Pancreas (tissue), 10 donors: ENCODE measurements around the gene RALGDS. TPM values are rescaled to one million over a fixed set of nuclear protein-coding genes. Genes with fewer than 3 reads are reported as not detected.
A peak's percentile ranks its signal among the peaks of the same experiment; 100 is the strongest.
"Not testable (repeated sequence)": the region's sequence is repeated elsewhere in the genome, so short reads cannot be mapped to it uniquely, and the experiment has no call there.

Experiments
- ATAC-seq, 4 donors: fragments of 200-7000 bp; cut with Tn5 transposase; one replicate each; pipeline versions ENCODE4 v1.8.0 to v1.9.1; 2020; ENCODE audit warnings: mild to moderate bottlenecking in 4 of 4, moderate library complexity in 4 of 4
- DNase-seq, 6 donors: peaks; one replicate each; pipeline ENCODE4 v3.0.0-alpha.2; 2020
- FAIRE-seq: peaks from 2 replicates; lab custom pipeline; 2012; peaks lifted over from hg19 to GRCh38; lab: Jason Lieb, UNC
- H3K27ac ChIP-seq, 4 donors: fragments of 200-600 bp; sonication (generic); 1 replicate in 3 of 4; 2 replicates in 1 of 4; pipeline versions ENCODE4 v1.5.0 to v1.8.0; 2020
- H3K27me3 ChIP-seq, 4 donors: fragments of 200-600 bp; one replicate each; pipeline ENCODE4 v1.8.0; 2021
- H3K36me3 ChIP-seq, 3 donors: fragments of 200-600 bp; sonication (generic) in 1 of 3; one replicate each; pipeline versions ENCODE4 v1.5.0 to v1.8.0; 2020 to 2021
- H3K4me1 ChIP-seq, 3 donors: fragments of 200-600 bp; one replicate each; pipeline ENCODE4 v1.8.0; 2021
- H3K4me3 ChIP-seq, 4 donors: fragments of 200-600 bp; sonication (generic) in 2 of 4; one replicate each; pipeline versions ENCODE4 v1.5.0 to v1.8.0; 2020 to 2021
- H3K9me3 ChIP-seq, 4 donors: fragments of 200-600 bp; one replicate each; pipeline ENCODE4 v1.8.0; 2021
- CTCF ChIP-seq, 4 donors: fragments of 200-600 bp; sonication (generic) in 3 of 4; IDR thresholded peaks; one replicate each; pipeline versions ENCODE4 v1.5.0 to v1.8.0; 2021; ENCODE audit warnings: antibody characterized with exemption in 4 of 4
- WGBS, 2 donors: extraction: QIAGEN DNeasy Blood & Tissue Kit; methylation state at CpG; one replicate each; pipeline ENCODE4 v1.1.7; 2013; 5-methylcytosine and 5-hydroxymethylcytosine counted together
- intact Hi-C, 3 donors: fragments of 100-400 bp; cut with DNase I; formaldehyde crosslinking; loops; one replicate each; pipeline versions ENCODE4 v1.11.1 to v1.14.2; 2022
- polyA plus RNA-seq, 2 donors: library from polyadenylated mRNA; stranded (reverse); fragments of 200-250 nt; gene quantifications; one replicate each; pipeline ENCODE4 v1.2.3, GENCODE V29; 2013
- total RNA-seq, 6 donors: library from RNA; stranded (reverse); fragmentation: NEBNext Ultra II Directional in 4 of 6; extraction: Animal tissue kit (Norgen Biotek cat#: 25700) in 4 of 6; gene quantifications; one replicate each; pipeline versions ENCODE4 v1.2.1 to v1.2.4, GENCODE V29; 2021 to 2023
- donor health status: healthy with polysubstance abuse.
- donor health status: DM: no; HTN: no; CAD: no; lungs with moderate emphysema.
- donor health status: DM: no; HTN: no; CAD: no.
- donor health status: control.
- donor health status: control.
- donor health status: Bipolar disorder and iron deficiency.
- donor health status: DM: yes; HTN: yes; CAD: no.
- donor health status: DM: no; HTN: no; CAD: no.
- donor health status: DM: no; HTN: no; CAD: no.
- donor health status: DM: yes; HTN: yes; CAD: no.

The RALGDS gene
- total and polyA plus RNA-seq, 8 donors, result 16.1 to 69.7 (median 20.5) TPM

- H3K4me3 ChIP-seq, result no peak overlapping the region
- DNase-seq (peak in 4 of 6 donors; percentile 21 to 69 (median 66)), FAIRE-seq (no peak), ATAC-seq (peak in 3 of 4 donors; percentile 2 to 10 (median 5))
- H3K36me3 ChIP-seq, result no peaks in the 10 kb centered on the region
- H3K27me3 ChIP-seq, result no peaks in the 10 kb centered on the region
- intact Hi-C loops, result no loop called here
- no peak for TF ChIP-seq CTCF (IDR thresholded peaks at IDR 0.05)
- no peaks in the 10 kb centered on the region for H3K9me3 ChIP-seq
- peaks cover 0 to 3% (median 0%) of the 10 kb centered on the region in 3 donors for H3K4me1 ChIP-seq
- peak overlapping the region in 2 of 4 donors; percentile 17 to 24 for H3K27ac ChIP-seq
- 29% methylated on average over 8 of the region's 8 CpGs for WGBS, 2 donors
Measured at GRCh38 chr9:133074111-133074651, 46.9 kb downstream of the RALGDS start.

GRCh38 chr9:133073086-133074014 is 47.7 kb downstream of the RALGDS start:
- peak in 3 of 4 donors; percentile 3 to 16 (median 4) for ATAC-seq
- no peaks in the 10 kb centered on the region for H3K27me3 ChIP-seq
- H3K36me3 ChIP-seq, result no peaks in the 10 kb centered on the region
- DNase-seq, result peak in 4 of 6 donors; percentile 15 to 69 (median 64)
- H3K4me3 ChIP-seq, result no peak overlapping the region
- TF ChIP-seq CTCF (IDR thresholded peaks at IDR 0.05), result no peak
- intact Hi-C loops, result no loop called here
- FAIRE-seq, result no peak
- H3K9me3 ChIP-seq, result no peaks in the 10 kb centered on the region
- peak overlapping the region in 3 of 4 donors; percentile 10 to 24 (median 11) for H3K27ac ChIP-seq
- WGBS, 2 donors, result 36 to 40% methylated on average over 12 of the region's 12 CpGs
- peaks cover 0 to 3% (median 0%) of the 10 kb centered on the region in 3 donors for H3K4me1 ChIP-seq

- FAIRE-seq, H3K27me3 ChIP-seq, H3K36me3 ChIP-seq, H3K4me1 ChIP-seq, H3K9me3 ChIP-seq, H3K4me3 ChIP-seq, intact Hi-C loops: not testable (repeated sequence)
- 42 to 47% methylated on average over 5 of the region's 5 CpGs for WGBS, 2 donors
- DNase-seq (peak in 4 of 6 donors; percentile 38 to 59 (median 50)), ATAC-seq (peak; percentile 0 to 10 (median 2))
- H3K27ac ChIP-seq, result peak overlapping the region in 1 of 4 donors; percentile 37
Measured at GRCh38 chr9:133072210-133072609, 48.8 kb downstream of the RALGDS start.

- no peak overlapping the region for H3K4me3 ChIP-seq
- no peaks in the 10 kb centered on the region for H3K27me3 ChIP-seq
- intact Hi-C loops, result no loop called here
- H3K9me3 ChIP-seq, result no peaks in the 10 kb centered on the region
- ATAC-seq (peak; percentile 1 to 19 (median 2)), FAIRE-seq (no peak), DNase-seq (peak in 5 of 6 donors; percentile 61 to 85 (median 67))
- WGBS, 2 donors, result 40 to 47% methylated on average over 19 to 33 of the region's 33 CpGs
- peaks cover 0 to 14% (median 0%) of the 10 kb centered on the region in 3 donors for H3K36me3 ChIP-seq
- TF ChIP-seq CTCF (IDR thresholded peaks at IDR 0.05), result no peak
- peak overlapping the region in 1 of 4 donors; percentile 46 for H3K27ac ChIP-seq
- H3K4me1 ChIP-seq, result peaks cover 0 to 3% (median 0%) of the 10 kb centered on the region in 3 donors
Measured at GRCh38 chr9:133071484-133072150, 49.4 kb downstream of the RALGDS start.

GRCh38 chr9:133070985-133071384 is 50.1 kb downstream of the RALGDS start:
- Histone ChIP-seq H3K27ac (peak overlapping the region in 1 of 4 donors; percentile 19), H3K36me3 (peaks cover 0 to 20% (median 4%) of the 10 kb centered on the region in 3 donors)
- FAIRE-seq, H3K4me1 ChIP-seq, H3K9me3 ChIP-seq, H3K4me3 ChIP-seq, H3K27me3 ChIP-seq, intact Hi-C loops: not testable (repeated sequence)
- 48 to 56% methylated on average over 13 to 23 of the region's 31 CpGs for WGBS, 2 donors
- ATAC-seq (peak in 1 of 4 donors; percentile 0), DNase-seq (peak in 3 of 6 donors; percentile 61 to 88 (median 65))

GRCh38 chr9:133070500-133070961 is 50.5 kb downstream of the RALGDS start:
- H3K4me3 ChIP-seq, H3K27me3 ChIP-seq, FAIRE-seq, intact Hi-C loops, H3K9me3 ChIP-seq, H3K4me1 ChIP-seq: not testable (repeated sequence)
- DNase-seq (peak; percentile 65 to 90 (median 80)), ATAC-seq (peak; percentile 12 to 28 (median 17))
- H3K36me3 ChIP-seq, result peaks cover 0 to 24% (median 9%) of the 10 kb centered on the region in 3 donors
- peak overlapping the region in 1 of 4 donors; percentile 19 for H3K27ac ChIP-seq
- WGBS, 2 donors, result 38 to 49% methylated on average over 16 to 17 of the region's 17 CpGs

GRCh38 chr9:133068431-133068830 is 52.6 kb downstream of the RALGDS start:
- H3K4me1 ChIP-seq, H3K9me3 ChIP-seq, H3K27ac ChIP-seq, ATAC-seq, FAIRE-seq, H3K27me3 ChIP-seq, intact Hi-C loops: not testable (repeated sequence)
- Histone ChIP-seq H3K36me3 (peaks cover 0 to 41% (median 20%) of the 10 kb centered on the region in 3 donors), H3K4me3 (peak overlapping the region in 3 of 4 donors; percentile 49 to 61 (median 55))
- peak in 1 of 6 donors; percentile 68 for DNase-seq
- 29 to 39% methylated on average over 1 to 3 of the region's 15 CpGs for WGBS, 2 donors
